Body of pancreas (tissue), 4 donors: Measurements from ENCODE around the gene UBE4B.

Source experiments
- CTCF ChIP-seq, 7 experiments: fragments of 450-650 bp in 4 of 7; fragments of 200-600 bp in 3 of 7; sonication (generic) in 3 of 7; IDR thresholded peaks; one replicate each; pipeline ENCODE4 v1.5.1; 2016 to 2019; ENCODE audit warnings: antibody characterized with exemption in 7 of 7
- POLR2A ChIP-seq, 3 donors: fragments of 450-650 bp; IDR thresholded peaks; one replicate each; pipeline ENCODE4 v1.6.1; 2016; ENCODE audit warnings: antibody characterized with exemption in 3 of 3, mild to moderate bottlenecking in 2 of 3

GRCh38 chr1:10060311-10061100, 27.7 kb downstream of the UBE4B start:
- TF ChIP-seq CTCF (IDR thresholded peaks at IDR 0.05): no peak
- TF ChIP-seq POLR2A (IDR thresholded peaks at IDR 0.05): no peak
